ENCODE results near the gene CD2AP.

GRCh38 chr6:47485083-47485482, 7.5 kb downstream of the CD2AP start:
- no peak for TF ChIP-seq EZH2 (optimal IDR thresholded peaks at IDR 0.05; ENCODE audit: low read depth, low read length)
- no peak for TF ChIP-seq CTCF (IDR thresholded peaks at IDR 0.05; ENCODE audit: low read length)
